ENCODE data around the gene IGFBP6. TPM values are rescaled to one million over a fixed set of nuclear protein-coding genes. Genes with fewer than 3 reads are reported as not detected.

The IGFBP6 gene
- total RNA-seq, 1 donor from 2014 or later: 81.6 TPM

GRCh38 chr12:53100466-53101151, 3.1 kb downstream of the IGFBP6 start:
- no peak overlapping the region for H3K4me3 ChIP-seq (ENCODE audit: low read depth, low read length)
- TF ChIP-seq CTCF (IDR thresholded peaks at IDR 0.05; ENCODE audit: insufficient read depth, low read length, severe bottlenecking): no peak
- no peaks in the 10 kb centered on the region for H3K36me3 ChIP-seq (ENCODE audit: control insufficient read depth, insufficient read depth, low read length)
- H3K27me3 ChIP-seq (ENCODE audit: control insufficient read depth, insufficient read depth, low read length): no peaks in the 10 kb centered on the region
- DNase-seq (ENCODE audit: low read depth): no peak
- no peak for FAIRE-seq

GRCh38 chr12:53101266-53101665, 3.8 kb downstream of the IGFBP6 start:
- no peak for TF ChIP-seq CTCF (IDR thresholded peaks at IDR 0.05; ENCODE audit: insufficient read depth, low read length, severe bottlenecking)
- H3K36me3 ChIP-seq (ENCODE audit: control insufficient read depth, insufficient read depth, low read length): no peaks in the 10 kb centered on the region
- no peak overlapping the region for H3K4me3 ChIP-seq (ENCODE audit: low read depth, low read length)
- FAIRE-seq: no peak
- H3K27me3 ChIP-seq (ENCODE audit: control insufficient read depth, insufficient read depth, low read length): no peaks in the 10 kb centered on the region
- no peak for DNase-seq (ENCODE audit: low read depth)

GRCh38 chr12:53101931-53102781, 4.7 kb downstream of the IGFBP6 start:
- Histone ChIP-seq H3K27me3 (ENCODE audit: control insufficient read depth, insufficient read depth, low read length) (no peaks in the 10 kb centered on the region), H3K36me3 (ENCODE audit: control insufficient read depth, insufficient read depth, low read length) (no peaks in the 10 kb centered on the region), H3K4me3 (ENCODE audit: low read depth, low read length) (no peak overlapping the region)
- no peak for DNase-seq (ENCODE audit: low read depth)
- FAIRE-seq: no peak
- no peak for TF ChIP-seq CTCF (IDR thresholded peaks at IDR 0.05; ENCODE audit: insufficient read depth, low read length, severe bottlenecking)

- H3K27me3 ChIP-seq (ENCODE audit: control insufficient read depth, insufficient read depth, low read length): no peaks in the 10 kb centered on the region
- H3K36me3 ChIP-seq (ENCODE audit: control insufficient read depth, insufficient read depth, low read length): no peaks in the 10 kb centered on the region
- no peak for TF ChIP-seq CTCF (IDR thresholded peaks at IDR 0.05; ENCODE audit: insufficient read depth, low read length, severe bottlenecking)
- H3K4me3 ChIP-seq (ENCODE audit: low read depth, low read length): no peak within 1 kb of the TSS
- DNase-seq (ENCODE audit: low read depth): no peak
- peak; percentile 28 for FAIRE-seq
These were observed 5.7 kb downstream of the IGFBP6 start, which contains the start of gene SOAT2 for GRCh38 chr12:53102883-53103807. Gene SOAT2 (plus strand): TSS chr12:53103486. CDS start chr12:53103578, 92 bp downstream.

- no peaks in the 10 kb centered on the region for H3K36me3 ChIP-seq (ENCODE audit: control insufficient read depth, insufficient read depth, low read length)
- no peaks in the 10 kb centered on the region for H3K27me3 ChIP-seq (ENCODE audit: control insufficient read depth, insufficient read depth, low read length)
- H3K4me3 ChIP-seq (ENCODE audit: low read depth, low read length): no peak overlapping the region
- FAIRE-seq (no peak), DNase-seq (ENCODE audit: low read depth) (no peak)
- TF ChIP-seq CTCF (IDR thresholded peaks at IDR 0.05; ENCODE audit: insufficient read depth, low read length, severe bottlenecking): no peak
These were observed 6.4 kb downstream of the IGFBP6 start for GRCh38 chr12:53103860-53104305.

Measured in bronchial epithelial cell (primary cell).